GM18499 (cell line): Measurements from ENCODE around the gene PTPRN2.

Experiments
- ATAC-seq: cut with Tn5 transposase; IDR thresholded peaks from one replicate; pipeline ENCODE4 v1.9.1; 2021; ENCODE audit warnings: moderate number of reproducible peaks; ENCODE audit not compliant: insufficient read depth, unreplicated experiment

The PTPRN2 gene

GRCh38 chr7:158450476-158451124 lies 137.0 kb downstream of the PTPRN2 start:
- ATAC-seq = no peak

GRCh38 chr7:158449942-158450341 lies 137.7 kb downstream of the PTPRN2 start:
- no peak for ATAC-seq

GRCh38 chr7:158449266-158449665 lies 138.4 kb downstream of the PTPRN2 start:
- no peak for ATAC-seq

- ATAC-seq = no peak
Measured at GRCh38 chr7:158448430-158449100, 139.1 kb downstream of the PTPRN2 start.

GRCh38 chr7:158447506-158448171 lies 140.0 kb downstream of the PTPRN2 start:
- ATAC-seq = no peak

- no peak for ATAC-seq
Measured at GRCh38 chr7:158447151-158447505, 140.5 kb downstream of the PTPRN2 start.

- ATAC-seq = no peak
Measured at GRCh38 chr7:158446706-158447105, 140.9 kb downstream of the PTPRN2 start.

GRCh38 chr7:158446281-158446680 lies 141.3 kb downstream of the PTPRN2 start:
- ATAC-seq = no peak

- ATAC-seq = no peak
Measured at GRCh38 chr7:158445421-158446175, 142.0 kb downstream of the PTPRN2 start.

- ATAC-seq = no peak
Measured at GRCh38 chr7:158444501-158445420, 142.9 kb downstream of the PTPRN2 start.

- ATAC-seq = no peak
Measured at GRCh38 chr7:158443688-158444483, 143.7 kb downstream of the PTPRN2 start.

GRCh38 chr7:158443014-158443687 lies 144.5 kb downstream of the PTPRN2 start:
- no peak for ATAC-seq

- no peak for ATAC-seq
Measured at GRCh38 chr7:158442260-158442659, 145.4 kb downstream of the PTPRN2 start.

- ATAC-seq = no peak
Measured at GRCh38 chr7:158439035-158439434, 148.6 kb downstream of the PTPRN2 start.

GRCh38 chr7:158432369-158433341 lies 155.0 kb downstream of the PTPRN2 start:
- ATAC-seq = no peak

GRCh38 chr7:158431941-158432347 lies 155.7 kb downstream of the PTPRN2 start:
- no peak for ATAC-seq
